ENCODE measurements around the gene RGS3.

The RGS3 gene

DNA sequence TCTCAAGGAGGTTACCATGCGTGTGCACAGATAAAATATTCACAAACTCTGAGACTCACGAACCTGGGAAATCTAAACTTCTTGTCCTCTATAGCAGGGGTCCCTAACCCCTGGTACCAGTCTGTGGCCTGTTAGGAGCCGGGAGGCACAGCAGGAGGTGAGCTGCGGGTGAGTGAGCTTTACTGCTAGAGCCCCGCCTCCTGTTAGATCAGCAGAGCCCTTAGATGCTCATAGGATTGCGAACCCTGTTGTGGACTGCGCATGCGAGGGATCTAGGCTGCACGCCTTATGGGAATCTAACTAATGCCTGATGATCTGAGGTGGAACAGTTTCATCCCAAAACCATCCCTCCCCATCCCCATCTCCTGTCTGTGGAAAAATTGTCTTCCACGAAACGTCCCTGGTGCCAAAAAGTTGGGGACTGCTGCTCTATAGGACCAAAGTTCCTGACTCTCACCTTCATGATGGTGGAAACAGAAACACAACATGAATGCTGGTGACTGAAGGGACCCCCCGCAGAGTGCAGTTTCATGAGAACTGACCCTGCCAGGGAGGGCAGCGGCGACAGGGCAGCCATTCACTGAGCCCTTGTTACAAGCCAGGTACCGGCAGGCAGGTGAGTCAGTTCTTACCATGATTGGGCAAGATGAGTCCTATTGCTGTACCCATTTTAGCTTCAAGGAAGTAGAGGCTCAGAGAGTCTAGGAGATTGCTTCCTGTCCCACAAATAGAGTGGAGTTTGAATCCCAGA is 181.9 kb downstream of the RGS3 start:
- DNase-seq, result no peak

GRCh38 chr9:113645978-113646253 is 182.4 kb downstream of the RGS3 start:
- no peak for DNase-seq

GRCh38 chr9:113646491-113646890 is 183.0 kb downstream of the RGS3 start:
- no peak for DNase-seq
